Activated effector memory CD4-positive, alpha-beta T cell treated with anti-CD3 and anti-CD28 coated beads, Interleukin-2, amount 50 U/mL, for 16 hours (primary cell): ENCODE measurements around the gene CTNNBIP1.
"Not testable (repeated sequence)": the region's sequence is repeated elsewhere in the genome, so short reads cannot be mapped to it uniquely, and the experiment has no call there.

ENCODE experiments used
- DNase-seq: peaks from one replicate; pipeline ENCODE4 v3.0.0-alpha.2; 2020

The CTNNBIP1 gene, protein sequence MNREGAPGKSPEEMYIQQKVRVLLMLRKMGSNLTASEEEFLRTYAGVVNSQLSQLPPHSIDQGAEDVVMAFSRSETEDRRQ

DNA sequence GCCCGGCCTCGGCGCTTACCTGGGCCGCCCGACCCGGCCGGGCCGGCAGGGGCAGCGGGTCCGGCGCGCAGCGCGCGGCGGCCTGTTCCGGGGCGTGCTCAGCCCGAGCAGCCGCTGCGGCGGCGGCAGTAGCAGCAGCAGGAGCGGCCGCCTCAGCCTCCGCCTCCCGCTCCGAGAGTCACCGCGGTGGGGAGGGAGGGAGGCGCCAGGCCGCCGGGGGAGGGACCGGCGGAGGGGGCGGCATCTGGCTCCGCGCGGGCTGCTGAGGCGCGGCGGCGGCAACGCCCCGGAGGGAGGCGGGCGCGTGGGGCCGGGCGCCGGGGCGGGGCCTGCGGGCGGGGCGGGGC is at the start of gene CTNNBIP1:
TSS of gene CTNNBIP1 (minus strand) at position 194 of the 347 bp plus-strand sequence. CDS start 38,205 bp downstream, outside the sequence.
- DNase-seq, result no peak

DNA sequence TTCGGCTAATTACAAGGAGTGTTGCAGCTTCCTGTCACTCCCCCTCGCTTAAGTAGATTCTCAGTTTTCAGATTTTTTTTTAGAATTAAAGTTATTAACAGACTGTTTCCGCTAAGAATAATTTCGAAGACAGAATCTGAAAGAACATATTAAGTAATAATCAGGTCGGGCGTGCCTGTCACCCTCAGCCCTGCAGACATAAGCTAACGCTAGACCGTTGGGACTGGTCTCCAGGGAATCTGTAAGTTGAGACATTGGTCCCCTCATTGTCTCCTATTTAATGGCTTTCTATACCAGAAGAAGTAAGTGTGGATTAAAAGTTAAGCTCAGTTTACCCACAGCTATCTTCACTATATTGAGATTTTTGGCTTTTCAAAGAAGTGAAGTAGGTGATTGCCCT is 47.7 kb upstream of the CTNNBIP1 start:
- no peak for DNase-seq

- DNase-seq, result no peak
Observed at GRCh38 chr1:9946315-9946714, 36.2 kb upstream of the CTNNBIP1 start.

DNA sequence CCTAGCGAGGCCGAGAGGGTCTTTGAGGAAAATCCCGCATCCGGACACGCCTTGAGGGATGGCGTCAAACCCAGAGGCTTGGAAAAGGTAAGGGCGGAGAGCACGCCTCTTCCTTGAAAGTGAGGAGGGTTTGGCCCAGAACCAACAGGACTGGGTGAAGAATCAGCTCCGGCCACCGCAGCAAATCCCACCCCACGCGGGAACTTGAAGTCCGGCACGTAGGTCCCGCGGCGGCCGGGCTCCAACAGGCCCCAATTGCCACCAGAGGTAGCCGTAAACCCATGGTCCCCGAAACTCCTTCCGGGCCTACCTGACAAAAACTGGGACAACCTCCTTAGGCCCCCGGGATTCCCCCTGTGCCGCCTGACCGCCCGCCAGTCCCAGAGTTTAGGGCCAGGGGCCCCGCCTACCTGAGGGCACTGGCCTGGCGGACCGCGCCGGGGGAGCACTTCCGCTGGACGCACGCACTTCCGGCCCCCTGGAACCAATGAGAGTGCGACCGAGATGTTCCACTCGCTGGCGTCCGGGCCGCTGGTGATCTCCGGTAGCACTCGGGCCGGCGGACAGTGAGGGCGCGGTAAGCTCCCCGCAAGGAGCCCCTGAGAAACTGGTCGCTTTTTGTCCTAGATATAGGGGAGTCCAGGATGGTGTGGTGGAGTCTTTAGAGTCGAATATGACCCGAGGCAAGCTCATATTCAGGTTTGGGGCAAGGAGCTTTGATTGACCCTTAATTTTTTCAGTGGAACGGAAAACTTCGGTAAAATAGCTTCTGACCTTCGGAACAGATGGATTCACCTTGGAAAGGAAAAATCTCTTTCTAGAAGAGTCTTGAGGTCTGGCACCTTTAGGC is 33.1 kb upstream of the CTNNBIP1 start, which contains the start of the genes LZIC and NMNAT1:
TSS of gene LZIC (minus strand) at position 453 of the 850 bp plus-strand sequence. CDS start 6,772 bp downstream, outside the sequence.
TSS of gene NMNAT1 (plus strand) at position 537 of the 850 bp plus-strand sequence. CDS start 28,599 bp downstream, outside the sequence.
- DNase-seq, result peak; percentile 96

DNA sequence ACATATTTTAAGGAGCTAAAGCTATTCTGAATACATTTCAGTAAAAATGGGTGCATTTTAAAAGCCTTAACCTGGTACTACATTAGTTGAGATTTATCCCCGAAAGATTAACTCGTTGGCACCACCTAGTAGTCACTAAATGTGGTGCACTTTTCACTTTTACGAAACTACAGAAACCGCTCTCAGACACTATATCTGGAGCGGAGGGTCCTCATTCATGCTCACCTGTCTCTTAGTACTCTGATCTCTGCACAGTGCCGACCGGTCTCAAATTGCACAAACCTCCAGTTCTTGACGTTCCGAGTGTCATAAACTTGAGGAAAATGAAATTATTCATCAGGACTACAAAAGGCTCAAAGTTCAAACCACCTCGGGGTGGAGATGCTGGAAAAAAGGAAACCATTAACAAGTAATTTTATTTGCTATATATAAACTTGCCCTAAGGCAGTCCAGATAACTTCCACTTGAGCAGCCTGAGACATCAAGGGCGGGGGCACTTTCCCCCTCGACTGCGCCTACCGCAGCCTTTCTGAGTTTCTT is 32.4 kb upstream of the CTNNBIP1 start:
- peak; percentile 66 for DNase-seq

GRCh38 chr1:9929431-9930385 is 19.6 kb upstream of the CTNNBIP1 start:
- DNase-seq, result no peak

DNA sequence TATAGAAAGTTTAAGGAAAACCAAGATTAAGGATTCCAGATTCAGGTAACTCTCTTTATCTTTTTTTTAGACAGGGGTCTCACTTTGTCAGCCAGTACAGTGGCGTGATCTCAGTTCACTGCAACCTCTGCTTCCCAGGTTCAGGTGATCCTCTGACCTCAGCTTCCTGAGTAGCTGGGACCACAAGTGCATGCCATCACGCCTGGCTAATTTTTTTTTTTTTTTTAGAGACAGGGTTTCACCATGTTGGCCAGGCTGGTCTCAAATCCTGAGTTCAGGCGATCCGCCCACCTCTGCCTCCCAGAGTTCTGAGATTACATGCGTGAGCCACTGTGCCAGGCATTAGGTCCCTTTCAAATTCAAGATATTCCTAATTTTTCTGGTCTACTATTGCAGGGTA is 17.2 kb upstream of the CTNNBIP1 start:
- DNase-seq, result no peak

- no peak for DNase-seq
Observed at GRCh38 chr1:9922342-9922741, 12.3 kb upstream of the CTNNBIP1 start.

- DNase-seq, result no peak
Observed at GRCh38 chr1:9920606-9921005, 10.5 kb upstream of the CTNNBIP1 start.

GRCh38 chr1:9917901-9918300 is 7.8 kb upstream of the CTNNBIP1 start:
- DNase-seq, result no peak

GRCh38 chr1:9917495-9917894 is 7.4 kb upstream of the CTNNBIP1 start:
- DNase-seq, result not testable (repeated sequence)

DNA sequence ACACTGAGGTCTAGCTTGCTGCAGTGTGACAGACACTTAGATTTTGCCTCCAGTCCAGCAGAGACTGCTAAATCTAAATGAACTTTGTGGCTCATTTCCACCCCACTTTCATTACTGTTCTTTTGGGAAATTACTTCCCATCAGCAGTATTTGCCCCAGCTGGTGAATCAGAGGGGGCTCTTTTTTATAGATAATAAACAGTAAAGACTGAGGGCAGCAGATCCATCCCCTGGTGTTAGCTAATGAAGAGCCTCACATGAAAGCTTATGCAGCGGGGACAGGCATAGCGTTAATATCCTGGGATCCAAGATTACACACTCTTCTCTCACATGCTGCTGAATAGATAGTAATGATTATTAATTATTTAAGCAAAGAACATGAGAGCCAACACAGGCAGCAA is 6.4 kb upstream of the CTNNBIP1 start:
- DNase-seq, result no peak

GRCh38 chr1:9914610-9914937 is 4.5 kb upstream of the CTNNBIP1 start:
- no peak for DNase-seq

DNA sequence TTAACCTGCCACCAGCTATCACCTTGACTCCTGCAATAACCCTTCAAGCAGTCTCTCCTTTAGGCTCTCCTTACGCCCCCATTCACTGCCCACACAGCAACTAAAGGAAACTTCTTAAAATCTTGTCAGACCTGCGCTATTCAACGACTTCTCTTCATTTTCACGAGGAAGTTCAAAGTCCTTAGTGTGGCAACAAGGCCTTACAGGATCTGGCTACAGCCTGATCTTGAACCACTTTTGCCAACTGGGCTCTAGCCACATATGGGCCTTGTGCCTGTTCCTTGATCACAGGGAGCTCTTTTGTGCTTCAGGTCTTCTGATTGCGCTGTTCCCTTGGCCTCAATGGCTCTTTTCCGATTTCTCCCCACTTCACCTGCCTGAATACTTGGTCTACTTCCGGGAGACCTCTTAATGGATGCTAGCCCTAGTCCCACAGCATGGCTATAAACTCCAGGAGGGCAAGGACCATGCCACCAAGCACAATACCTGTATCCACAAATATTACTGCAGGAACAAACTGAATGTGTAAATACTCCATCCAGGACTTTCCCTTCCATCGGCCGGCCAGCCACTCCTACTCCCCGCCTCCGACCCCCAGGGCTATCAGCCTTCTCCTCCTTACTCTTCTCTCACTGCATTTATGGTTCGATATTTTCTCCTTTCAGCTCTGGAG is 2.3 kb upstream of the CTNNBIP1 start:
- no peak for DNase-seq

DNA sequence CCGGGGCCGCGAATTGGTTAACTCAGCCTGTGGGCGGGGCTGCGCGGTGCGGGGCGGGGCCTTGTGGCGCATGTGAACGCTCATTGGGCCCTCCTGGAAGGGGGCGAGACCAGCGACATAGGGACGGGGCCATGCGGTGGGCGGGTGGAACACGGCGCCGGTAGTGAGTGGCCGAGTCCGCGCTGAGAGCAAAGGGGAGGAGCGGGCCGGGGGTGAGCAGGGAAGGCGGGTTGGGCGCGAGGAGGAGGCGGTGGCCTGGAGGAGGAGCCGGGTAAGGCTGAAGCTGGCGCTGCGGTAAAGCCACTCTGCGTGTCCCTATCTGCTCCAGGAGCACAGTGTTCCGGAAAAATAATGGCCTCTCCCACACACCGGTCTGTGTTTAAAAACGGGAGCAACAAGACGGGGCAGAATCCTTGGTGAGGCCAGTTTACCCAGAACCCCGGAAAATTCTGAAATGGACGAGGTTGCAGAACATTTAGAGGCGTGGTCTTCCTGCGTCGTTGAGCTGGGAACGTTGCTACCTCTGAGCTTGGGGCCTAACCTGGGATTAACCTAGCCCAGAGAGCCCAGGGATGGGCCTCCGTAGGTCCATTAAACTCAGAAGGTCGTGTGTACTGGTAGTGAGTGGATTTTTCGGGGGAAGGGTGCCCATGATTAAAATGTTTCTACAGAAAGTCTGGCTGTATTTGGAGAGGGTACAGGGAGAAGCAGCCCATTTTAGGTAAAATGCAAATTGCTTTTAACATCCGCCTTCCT is 532 bp upstream of the CTNNBIP1 start:
- DNase-seq, result peak; percentile 100

- DNase-seq, result peak; percentile 73
Observed at GRCh38 chr1:9909234-9910046, 629 bp downstream of the CTNNBIP1 start.

GRCh38 chr1:9908871-9909233 is 1.2 kb downstream of the CTNNBIP1 start:
- no peak for DNase-seq

DNA sequence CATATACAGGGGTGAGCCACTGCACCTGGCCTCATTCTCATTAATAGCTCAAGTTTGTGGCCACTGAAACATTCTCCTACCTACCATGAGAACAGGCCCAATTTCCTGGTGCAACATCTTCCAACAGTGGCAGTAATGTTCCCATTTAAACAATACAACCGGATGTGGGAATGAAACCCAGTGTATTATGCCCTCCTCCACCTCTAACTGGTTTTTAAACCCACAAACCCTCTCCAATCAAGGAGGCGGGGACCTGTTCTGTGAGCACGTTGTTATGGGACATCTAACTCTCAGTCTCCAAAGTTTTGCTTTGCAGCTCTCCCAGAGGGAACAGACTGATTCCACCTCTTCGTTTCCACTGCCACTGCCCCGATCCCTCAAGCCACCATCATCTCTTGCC is 2.6 kb downstream of the CTNNBIP1 start:
- DNase-seq, result no peak

DNA sequence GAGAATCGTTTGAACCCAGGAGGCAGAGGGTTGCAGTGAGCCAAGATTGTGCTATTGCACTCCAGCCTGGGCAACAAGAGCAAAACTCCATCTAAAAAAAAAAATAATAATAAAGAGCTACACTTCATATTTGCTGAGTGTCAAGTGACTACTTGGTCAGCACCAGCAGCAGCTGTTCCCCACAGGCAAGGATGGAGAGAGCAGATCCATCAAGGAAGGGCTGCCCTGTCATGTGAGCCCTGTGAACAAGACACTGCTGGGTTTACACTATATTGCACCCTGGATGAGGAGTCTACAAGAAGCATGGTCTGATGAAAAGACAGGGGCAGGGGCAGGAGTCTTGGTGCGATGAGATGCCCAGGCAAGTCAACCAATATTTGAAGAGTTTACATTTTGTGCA is 3.6 kb downstream of the CTNNBIP1 start:
- no peak for DNase-seq

GRCh38 chr1:9905010-9905409 is 5.1 kb downstream of the CTNNBIP1 start:
- no peak for DNase-seq

DNA sequence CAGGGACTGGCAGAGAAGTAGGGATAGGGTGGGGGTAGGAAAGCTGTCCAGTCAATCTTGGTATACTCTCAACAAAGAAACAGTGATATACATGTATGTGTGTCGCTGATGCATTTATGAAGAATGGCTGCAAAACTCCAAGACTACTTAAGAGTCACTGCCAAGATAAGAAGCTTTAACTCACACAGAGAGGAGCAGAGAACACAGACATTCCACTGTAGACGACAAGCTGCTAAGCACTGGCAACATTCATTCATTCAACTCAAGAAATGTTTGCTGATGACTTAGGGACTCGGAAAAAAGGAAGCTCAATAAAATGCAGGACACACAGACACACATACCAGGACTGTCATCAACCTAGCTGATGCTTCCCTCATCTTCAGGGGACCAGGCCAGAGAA is 5.5 kb downstream of the CTNNBIP1 start:
- no peak for DNase-seq
